ENCODE data around the gene ANKRD44. TPM values are rescaled to one million over a fixed set of nuclear protein-coding genes. Genes with fewer than 3 reads are reported as not detected.
A peak's percentile ranks its signal among the peaks of the same experiment; 100 is the strongest.

Gene ANKRD44
- polyA plus RNA-seq, 6 donors from 2014 or later, result 107 to 176 (median 141) TPM

GRCh38 chr2:197158591-197159550 lies 151.7 kb downstream of the ANKRD44 start:
- ATAC-seq (ENCODE audit: low read depth in 2 of 2) (peak; percentile 33 to 34), DNase-seq (no peak)
- peaks cover 0 to 8% (median 4%) of the 10 kb centered on the region in 7 donors for H3K9me3 Mint-ChIP-seq
- peaks cover 71 to 98% (median 79%) of the 10 kb centered on the region in 3 donors for H3K4me1 Mint-ChIP-seq
- H3K27me3 Mint-ChIP-seq, result no peaks in the 10 kb centered on the region
- peak overlapping the region; percentile 85 to 99 (median 97) for H3K27ac Mint-ChIP-seq
- H3K36me3 Mint-ChIP-seq, result peaks cover 11 to 14% of the 10 kb centered on the region in 2 donors
- H3K4me3 Mint-ChIP-seq, result peak overlapping the region; percentile 39 to 84 (median 78)

- H3K4me1 Mint-ChIP-seq, result peaks cover 72 to 98% (median 84%) of the 10 kb centered on the region in 3 donors
- peaks cover 10 to 11% of the 10 kb centered on the region in 2 donors for H3K36me3 Mint-ChIP-seq
- H3K27me3 Mint-ChIP-seq, result no peaks in the 10 kb centered on the region
- H3K4me3 Mint-ChIP-seq, result peak overlapping the region; percentile 39 to 84 (median 78)
- peak; percentile 67 to 71 for ATAC-seq (ENCODE audit: low read depth in 2 of 2)
- peaks cover 0 to 8% (median 4%) of the 10 kb centered on the region in 7 donors for H3K9me3 Mint-ChIP-seq
- no peak for DNase-seq
- peak overlapping the region; percentile 85 to 99 (median 97) for H3K27ac Mint-ChIP-seq
These were observed 152.6 kb downstream of the ANKRD44 start for GRCh38 chr2:197157879-197158537.

GRCh38 chr2:197156771-197157170 lies 153.8 kb downstream of the ANKRD44 start:
- peaks cover 67 to 98% (median 84%) of the 10 kb centered on the region in 3 donors for H3K4me1 Mint-ChIP-seq
- DNase-seq, result no peak
- H3K27me3 Mint-ChIP-seq, result no peaks in the 10 kb centered on the region
- H3K36me3 Mint-ChIP-seq, result peaks cover 0 to 11% of the 10 kb centered on the region in 2 donors
- peaks cover 0 to 8% (median 4%) of the 10 kb centered on the region in 7 donors for H3K9me3 Mint-ChIP-seq
- peak overlapping the region; percentile 85 to 98 (median 94) for H3K27ac Mint-ChIP-seq
- H3K4me3 Mint-ChIP-seq, result peak overlapping the region in 7 of 8 donors; percentile 1 to 78 (median 40)
- ATAC-seq (ENCODE audit: low read depth in 2 of 2), result no peak

- peak; percentile 85 for DNase-seq
- Mint-ChIP-seq H3K4me3 (peak overlapping the region; percentile 66 to 89 (median 82)), H3K27me3 (no peaks in the 10 kb centered on the region), H3K9me3 (peaks cover 0 to 8% (median 4%) of the 10 kb centered on the region in 7 donors), H3K36me3 (peaks cover 0 to 20% of the 10 kb centered on the region in 2 donors), H3K4me1 (peaks cover 64 to 97% (median 79%) of the 10 kb centered on the region in 3 donors), H3K27ac (peak overlapping the region; percentile 97 to 99 (median 98))
- ATAC-seq (ENCODE audit: low read depth in 2 of 2), result peak; percentile 90 to 94
These were observed 157.9 kb downstream of the ANKRD44 start for GRCh38 chr2:197152451-197153228.

- Mint-ChIP-seq H3K36me3 (peaks cover 0 to 13% of the 10 kb centered on the region in 2 donors), H3K4me3 (peak overlapping the region; percentile 11 to 81 (median 40))
- DNase-seq, result no peak
These were observed 161.0 kb downstream of the ANKRD44 start for GRCh38 chr2:197149546-197149945.

GRCh38 chr2:197148401-197148800 lies 162.2 kb downstream of the ANKRD44 start:
- Mint-ChIP-seq H3K4me3 (peak overlapping the region in 2 of 8 donors; percentile 10 to 47), H3K36me3 (peaks cover 0 to 13% of the 10 kb centered on the region in 2 donors), H3K27ac (peak overlapping the region in 4 of 6 donors; percentile 27 to 98 (median 72)), H3K9me3 (peaks cover 0 to 3% (median 0%) of the 10 kb centered on the region in 7 donors), H3K27me3 (no peaks in the 10 kb centered on the region), H3K4me1 (peaks cover 63 to 93% (median 78%) of the 10 kb centered on the region in 3 donors)
- ATAC-seq (ENCODE audit: low read depth in 2 of 2) (no peak), DNase-seq (no peak)

More at GRCh38 chr2:197149546-197149945, 161.0 kb downstream of the ANKRD44 start:
- H3K4me1 Mint-ChIP-seq, result peaks cover 67 to 93% (median 82%) of the 10 kb centered on the region in 3 donors
- H3K9me3 Mint-ChIP-seq, result peaks cover 0 to 3% (median 0%) of the 10 kb centered on the region in 7 donors
- no peaks in the 10 kb centered on the region for H3K27me3 Mint-ChIP-seq
- H3K27ac Mint-ChIP-seq, result peak overlapping the region; percentile 90 to 98 (median 96)
- ATAC-seq (ENCODE audit: low read depth in 2 of 2), result no peak

GRCh38 chr2:197147942-197148341 lies 162.6 kb downstream of the ANKRD44 start:
- Mint-ChIP-seq H3K4me1 (peaks cover 59 to 90% (median 74%) of the 10 kb centered on the region in 3 donors), H3K36me3 (peaks cover 0 to 13% of the 10 kb centered on the region in 2 donors), H3K27ac (peak overlapping the region in 5 of 6 donors; percentile 26 to 98 (median 82)), H3K9me3 (peaks cover 0 to 3% (median 0%) of the 10 kb centered on the region in 7 donors), H3K4me3 (peak overlapping the region in 4 of 8 donors; percentile 10 to 47 (median 26)), H3K27me3 (no peaks in the 10 kb centered on the region)
- ATAC-seq (ENCODE audit: low read depth in 2 of 2), result no peak
- no peak for DNase-seq

GRCh38 chr2:197146995-197147394 lies 163.6 kb downstream of the ANKRD44 start:
- Mint-ChIP-seq H3K27ac (peak overlapping the region; percentile 49 to 98 (median 76)), H3K4me3 (peak overlapping the region in 4 of 8 donors; percentile 8 to 66 (median 13)), H3K9me3 (peaks cover 0 to 4% (median 0%) of the 10 kb centered on the region in 7 donors), H3K36me3 (peaks cover 0 to 13% of the 10 kb centered on the region in 2 donors), H3K27me3 (no peaks in the 10 kb centered on the region), H3K4me1 (peaks cover 56 to 88% (median 69%) of the 10 kb centered on the region in 3 donors)
- ATAC-seq (ENCODE audit: low read depth in 2 of 2) (no peak), DNase-seq (no peak)

- Mint-ChIP-seq H3K27ac (peak overlapping the region; percentile 95 to 100 (median 99)), H3K4me3 (peak overlapping the region in 7 of 8 donors; percentile 42 to 85 (median 66)), H3K36me3 (peaks cover 0 to 13% of the 10 kb centered on the region in 2 donors), H3K27me3 (no peaks in the 10 kb centered on the region), H3K9me3 (peaks cover 0 to 4% (median 0%) of the 10 kb centered on the region in 7 donors), H3K4me1 (peaks cover 52 to 89% (median 67%) of the 10 kb centered on the region in 3 donors)
- peak; percentile 88 to 89 for ATAC-seq (ENCODE audit: low read depth in 2 of 2)
- peak; percentile 86 for DNase-seq
These were observed 165.0 kb downstream of the ANKRD44 start for GRCh38 chr2:197145471-197146056.

- Mint-ChIP-seq H3K27me3 (no peaks in the 10 kb centered on the region), H3K4me3 (peak overlapping the region in 6 of 8 donors; percentile 43 to 71 (median 68)), H3K27ac (peak overlapping the region; percentile 95 to 100 (median 98)), H3K4me1 (peaks cover 46 to 88% (median 61%) of the 10 kb centered on the region in 3 donors), H3K9me3 (peaks cover 0 to 4% (median 0%) of the 10 kb centered on the region in 7 donors), H3K36me3 (peaks cover 0 to 7% of the 10 kb centered on the region in 2 donors)
- ATAC-seq (ENCODE audit: low read depth in 2 of 2) (no peak), DNase-seq (no peak)
These were observed 166.4 kb downstream of the ANKRD44 start for GRCh38 chr2:197144183-197144582.

- peak; percentile 26 for ATAC-seq (ENCODE audit: low read depth in 2 of 2)
These were observed 168.7 kb downstream of the ANKRD44 start for GRCh38 chr2:197141702-197142473.

More at GRCh38 chr2:197141702-197142473, 168.7 kb downstream of the ANKRD44 start:
- peak; percentile 65 for DNase-seq
- H3K4me1 Mint-ChIP-seq, result peaks cover 53 to 88% (median 63%) of the 10 kb centered on the region in 3 donors
- peaks cover 0 to under 1% of the 10 kb centered on the region in 2 donors for H3K36me3 Mint-ChIP-seq
- peak overlapping the region; percentile 70 to 83 (median 75) for H3K4me3 Mint-ChIP-seq
- peak overlapping the region; percentile 82 to 98 (median 96) for H3K27ac Mint-ChIP-seq
- H3K27me3 Mint-ChIP-seq, result no peaks in the 10 kb centered on the region
- peaks cover 0 to 4% (median 0%) of the 10 kb centered on the region in 7 donors for H3K9me3 Mint-ChIP-seq
